ENCODE results near the gene LMX1A.

DNA sequence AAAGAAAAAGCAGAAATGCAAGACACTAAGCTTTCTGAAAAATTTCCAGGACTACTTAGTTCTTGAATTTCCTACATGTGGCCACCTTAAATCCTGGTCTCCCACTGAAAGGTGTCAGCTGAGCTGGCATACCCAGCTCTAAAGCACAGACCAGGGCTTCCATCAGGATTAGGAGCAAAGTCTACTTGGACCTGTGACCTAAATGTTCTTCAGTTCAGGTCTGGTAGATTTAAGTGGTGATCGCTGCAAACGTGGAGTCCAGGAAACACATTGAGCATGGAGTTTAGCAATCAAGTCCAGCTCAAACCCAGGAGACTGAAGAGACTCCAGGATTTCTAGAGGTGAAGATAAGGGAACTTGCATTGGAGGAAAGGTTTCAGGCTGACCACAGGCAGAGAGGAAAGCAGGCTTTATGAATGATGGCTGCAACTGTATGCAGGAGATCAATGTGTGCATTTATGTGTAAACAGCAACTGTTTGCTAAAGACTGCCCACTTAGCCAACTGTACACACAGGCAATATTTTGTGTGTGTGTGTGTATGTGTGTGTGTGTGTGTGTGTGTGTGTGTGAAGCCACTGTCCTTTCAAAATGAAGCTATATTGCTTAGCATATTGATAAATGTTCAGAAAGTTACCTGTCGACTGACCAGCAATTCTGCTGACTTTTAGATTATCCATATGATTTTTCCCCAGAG, 75.2 kb downstream of the LMX1A start:
- TF ChIP-seq ZNF138 (CRISPR knock-in tag; conservative IDR thresholded peaks at IDR 0.05) (no peak), TCF7 (CRISPR knock-in tag; IDR thresholded peaks at IDR 0.05; ENCODE audit: low read depth) (no peak), JUN (CRISPR knock-in tag; IDR thresholded peaks at IDR 0.05) (no peak), ESRRA (CRISPR knock-in tag; IDR thresholded peaks at IDR 0.05; ENCODE audit: borderline replicate concordance) (no peak)
- TF ChIP-seq, protein P1, sequence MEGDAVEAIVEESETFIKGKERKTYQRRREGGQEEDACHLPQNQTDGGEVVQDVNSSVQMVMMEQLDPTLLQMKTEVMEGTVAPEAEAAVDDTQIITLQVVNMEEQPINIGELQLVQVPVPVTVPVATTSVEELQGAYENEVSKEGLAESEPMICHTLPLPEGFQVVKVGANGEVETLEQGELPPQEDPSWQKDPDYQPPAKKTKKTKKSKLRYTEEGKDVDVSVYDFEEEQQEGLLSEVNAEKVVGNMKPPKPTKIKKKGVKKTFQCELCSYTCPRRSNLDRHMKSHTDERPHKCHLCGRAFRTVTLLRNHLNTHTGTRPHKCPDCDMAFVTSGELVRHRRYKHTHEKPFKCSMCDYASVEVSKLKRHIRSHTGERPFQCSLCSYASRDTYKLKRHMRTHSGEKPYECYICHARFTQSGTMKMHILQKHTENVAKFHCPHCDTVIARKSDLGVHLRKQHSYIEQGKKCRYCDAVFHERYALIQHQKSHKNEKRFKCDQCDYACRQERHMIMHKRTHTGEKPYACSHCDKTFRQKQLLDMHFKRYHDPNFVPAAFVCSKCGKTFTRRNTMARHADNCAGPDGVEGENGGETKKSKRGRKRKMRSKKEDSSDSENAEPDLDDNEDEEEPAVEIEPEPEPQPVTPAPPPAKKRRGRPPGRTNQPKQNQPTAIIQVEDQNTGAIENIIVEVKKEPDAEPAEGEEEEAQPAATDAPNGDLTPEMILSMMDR (IDR thresholded peaks at IDR 0.05), result no peak
- TF ChIP-seq, protein P2, sequence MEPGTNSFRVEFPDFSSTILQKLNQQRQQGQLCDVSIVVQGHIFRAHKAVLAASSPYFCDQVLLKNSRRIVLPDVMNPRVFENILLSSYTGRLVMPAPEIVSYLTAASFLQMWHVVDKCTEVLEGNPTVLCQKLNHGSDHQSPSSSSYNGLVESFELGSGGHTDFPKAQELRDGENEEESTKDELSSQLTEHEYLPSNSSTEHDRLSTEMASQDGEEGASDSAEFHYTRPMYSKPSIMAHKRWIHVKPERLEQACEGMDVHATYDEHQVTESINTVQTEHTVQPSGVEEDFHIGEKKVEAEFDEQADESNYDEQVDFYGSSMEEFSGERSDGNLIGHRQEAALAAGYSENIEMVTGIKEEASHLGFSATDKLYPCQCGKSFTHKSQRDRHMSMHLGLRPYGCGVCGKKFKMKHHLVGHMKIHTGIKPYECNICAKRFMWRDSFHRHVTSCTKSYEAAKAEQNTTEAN (CRISPR knock-in tag; IDR thresholded peaks at IDR 0.05), result no peak

All from WTC11 (cell line).